RPMI7951 (cell line): ENCODE results near the gene ANXA2. TPM values are rescaled to one million over a fixed set of nuclear protein-coding genes. Genes with fewer than 3 reads are reported as not detected.
A peak's percentile ranks its signal among the peaks of the same experiment; 100 is the strongest.

Experiments used
- DNase-seq: peaks from one replicate; pipeline ENCODE4 v3.0.0-alpha.2; 2012; ENCODE audit warnings: low read depth
- total RNA-seq: library from RNA; depleted of rRNA; stranded (reverse); fragments of >200 nt; shearing (Covaris generic); gene quantifications from 2 replicates; pipeline ENCODE4 v1.2.3, GENCODE V29; 2014

ANXA2 gene
- total RNA-seq, 1 experiment from 2014 or later: 4,282 TPM

GRCh38 chr15:60370869-60371136, 27.0 kb downstream of the ANXA2 start:
- no peak for DNase-seq

- peak; percentile 88 for DNase-seq
These were observed 27.5 kb downstream of the ANXA2 start for GRCh38 chr15:60370105-60370868.

GRCh38 chr15:60369696-60370095, 28.1 kb downstream of the ANXA2 start:
- DNase-seq: no peak

- DNase-seq: no peak
These were observed 33.2 kb downstream of the ANXA2 start for GRCh38 chr15:60364612-60364924.

GRCh38 chr15:60363903-60364611, 33.7 kb downstream of the ANXA2 start:
- DNase-seq: no peak

GRCh38 chr15:60363087-60363549, 34.7 kb downstream of the ANXA2 start:
- DNase-seq: no peak

- peak; percentile 98 for DNase-seq
These were observed 35.3 kb downstream of the ANXA2 start for GRCh38 chr15:60362321-60363086.

GRCh38 chr15:60359738-60360137, 38.0 kb downstream of the ANXA2 start:
- DNase-seq: peak; percentile 66

- peak; percentile 82 for DNase-seq
These were observed 38.7 kb downstream of the ANXA2 start for GRCh38 chr15:60358935-60359682.

GRCh38 chr15:60356832-60357231, 41.0 kb downstream of the ANXA2 start:
- DNase-seq: no peak

GRCh38 chr15:60355148-60355857, 42.5 kb downstream of the ANXA2 start:
- DNase-seq: no peak

- peak; percentile 57 for DNase-seq
These were observed 44.4 kb downstream of the ANXA2 start for GRCh38 chr15:60353245-60353920.

- DNase-seq: no peak
These were observed 45.3 kb downstream of the ANXA2 start for GRCh38 chr15:60352525-60352924.

- no peak for DNase-seq
These were observed 46.7 kb downstream of the ANXA2 start for GRCh38 chr15:60351066-60351465.

GRCh38 chr15:60350108-60350507, 47.7 kb downstream of the ANXA2 start:
- no peak for DNase-seq

- DNase-seq: no peak
These were observed 48.2 kb downstream of the ANXA2 start for GRCh38 chr15:60349589-60349988.

GRCh38 chr15:60347480-60348049, 50.2 kb downstream of the ANXA2 start:
- no peak for DNase-seq

- no peak for DNase-seq
These were observed 51.1 kb downstream of the ANXA2 start for GRCh38 chr15:60346653-60347052.

- DNase-seq: no peak
These were observed 51.7 kb downstream of the ANXA2 start for GRCh38 chr15:60346077-60346476.

GRCh38 chr15:60345598-60345997, 52.2 kb downstream of the ANXA2 start:
- no peak for DNase-seq

GRCh38 chr15:60344987-60345386, 52.8 kb downstream of the ANXA2 start:
- DNase-seq: no peak
